ENCODE measurements around the gene AEN. TPM values are rescaled to one million over a fixed set of nuclear protein-coding genes. Genes with fewer than 3 reads are reported as not detected.
"Not testable (repeated sequence)": the region's sequence is repeated elsewhere in the genome, so short reads cannot be mapped to it uniquely, and the experiment has no call there.

The AEN gene
- polyA plus RNA-seq, 2 of the 4 experiments (the other 2 are of a cell fraction) = 57.2 to 74.9 TPM

DNA sequence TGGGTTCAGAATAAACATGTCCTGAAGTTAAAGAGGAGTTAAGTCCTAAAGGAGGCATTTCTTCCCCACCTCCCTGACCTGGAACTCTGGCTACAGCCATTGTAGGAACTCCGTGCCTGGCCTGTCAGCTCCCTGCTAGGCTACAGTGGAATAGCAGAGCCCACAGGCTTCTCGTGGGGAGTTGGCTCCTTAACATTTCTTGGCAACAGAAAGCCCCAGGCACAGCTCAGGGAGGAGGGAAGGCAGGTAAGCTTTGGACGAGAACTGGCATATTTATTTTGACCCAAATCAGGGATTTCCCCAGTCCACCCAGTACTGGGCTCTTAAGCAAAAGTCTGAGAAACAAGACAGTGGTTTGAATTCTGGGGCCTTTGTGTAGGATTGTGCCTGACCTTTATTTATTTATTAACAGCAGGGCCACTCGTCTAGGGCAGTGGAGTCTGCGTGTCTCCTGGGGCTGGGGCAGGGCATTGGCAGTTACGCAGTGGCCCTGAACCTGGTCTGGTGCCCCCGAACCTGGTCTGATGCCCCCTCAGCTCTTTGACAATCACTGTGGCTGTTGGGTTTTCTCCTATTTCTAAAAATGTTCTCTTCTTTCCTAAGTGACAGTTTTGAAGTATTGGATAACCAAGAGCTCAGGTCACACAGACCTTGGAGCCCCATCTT is 9.8 kb downstream of the AEN start:
- TF ChIP-seq EHMT2 (IDR thresholded peaks at IDR 0.05; ENCODE audit: low read depth) (no peak), HOXB5 (CRISPR knock-in tag; IDR thresholded peaks at IDR 0.05) (no peak), POLR2AphosphoS2 (conservative IDR thresholded peaks at IDR 0.05; ENCODE audit: low read length) (no peak), HEYL (CRISPR knock-in tag; IDR thresholded peaks at IDR 0.05) (no peak), FOXS1 (CRISPR knock-in tag; IDR thresholded peaks at IDR 0.05) (no peak), CBX2 (IDR thresholded peaks at IDR 0.05; ENCODE audit: borderline replicate concordance, low read depth) (no peak), JUNB (IDR thresholded peaks at IDR 0.05) (no peak), SMC3 (IDR thresholded peaks at IDR 0.05) (no peak), TFCP2L1 (CRISPR knock-in tag; IDR thresholded peaks at IDR 0.05) (no peak), RNF2 (IDR thresholded peaks at IDR 0.05; ENCODE audit: borderline replicate concordance, low read depth) (no peak), CHD4 (IDR thresholded peaks at IDR 0.05; ENCODE audit: borderline replicate concordance) (no peak), HOXA7 (CRISPR knock-in tag; IDR thresholded peaks at IDR 0.05) (no peak), GATA3 (IDR thresholded peaks at IDR 0.05; ENCODE audit: borderline replicate concordance) (no peak)
- Histone ChIP-seq H3K9me3 (no peaks in the 10 kb centered on the region), H3K4me1 (peaks cover 67% of the 10 kb centered on the region), H3K4me3 (no peak overlapping the region), H3K4me2 (peak overlapping the region; percentile 59), H3K27ac (peak overlapping the region; percentile 8 to 61; a peak in 3 of 6 replicates)
- WGBS (ENCODE audit: missing lambda C conversion rate) = 86% methylated on average over 7 of the region's 7 CpGs
- no peak for DNase-seq (ENCODE audit: low read depth in 1 of 2, low spot score in 1 of 2)
- POLR2A ChIA-PET = interaction anchor here (0.8 kb wide), 1 partner anchor 10 kb away, joined by 4 read pairs; the partner anchor contains the start of gene AEN
- ATAC-seq = peak in 1 of 2 experiments; percentile 5; a peak in 3 of 6 replicates
- CTCF ChIA-PET = interaction anchor here (1.0 to 1.2 kb wide), 4 partner anchors 14 to 111 kb away, joined by 3 to 4 read pairs (median 3); no protein-coding TSS in a partner anchor
- FAIRE-seq = no peak

DNA sequence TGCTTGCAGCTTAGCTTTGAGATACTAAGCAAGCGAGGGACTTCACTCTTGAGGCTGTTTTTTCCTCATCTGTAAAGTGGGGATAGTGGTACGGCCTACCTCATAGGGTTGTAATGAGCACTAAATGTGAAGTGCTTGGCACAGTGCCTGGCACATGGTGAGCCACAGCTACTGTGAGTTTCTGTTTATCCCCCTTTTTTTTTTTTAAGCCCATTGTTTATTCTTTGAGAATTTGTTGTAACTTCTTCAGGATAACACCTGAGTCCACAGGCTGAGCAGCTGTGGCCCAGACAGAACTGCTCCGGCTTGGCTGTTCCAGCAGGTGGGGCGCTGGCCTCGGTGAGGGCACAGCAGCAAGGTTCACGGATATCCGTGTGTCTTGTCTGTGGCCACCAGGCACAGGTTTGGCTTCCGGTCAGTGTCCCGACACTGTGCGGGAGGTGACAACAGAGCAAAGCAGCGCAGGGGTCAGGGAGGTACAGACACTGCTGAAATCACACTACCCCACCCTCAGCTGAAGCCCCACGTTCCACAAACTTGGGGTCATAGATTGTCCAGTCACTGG is 10.4 kb downstream of the AEN start:
- H3K27ac ChIP-seq = no peak overlapping the region

GRCh38 chr15:88632797-88633196 is 11.7 kb downstream of the AEN start:
- not testable (repeated sequence) for H3K9me3 ChIP-seq; H3K4me2 ChIP-seq; FAIRE-seq; H3K27ac ChIP-seq; H3K4me3 ChIP-seq; DNase-seq (ENCODE audit: low read depth in 1 of 2, low spot score in 1 of 2); ATAC-seq
- H3K4me1 ChIP-seq = peaks cover 67% of the 10 kb centered on the region
- ChIA-PET POLR2A (interaction anchor here (0.7 kb wide), 1 partner anchor 12 kb away, joined by 3 read pairs; the partner anchor contains the start of gene AEN), CTCF (interaction anchor here (0.9 to 1.2 kb wide), 3 partner anchors 13 to 28 kb away, joined by 3 to 4 read pairs (median 3); no protein-coding TSS in a partner anchor)
- 93% methylated on average over 7 of the region's 7 CpGs for WGBS (ENCODE audit: missing lambda C conversion rate)
- TF ChIP-seq FOSB (CRISPR knock-in tag; IDR thresholded peaks at IDR 0.05) = 0 out of 2 replicates have a peak, but pooled peaks have one; percentile 16

More for the DNA sequence above, 10.4 kb downstream of the AEN start:
- ChIA-PET CTCF (interaction anchor here (0.7 to 1.2 kb wide), 7 partner anchors 10 to 247 kb away, joined by 3 to 7 read pairs (median 3); no protein-coding TSS in a partner anchor), POLR2A (no interaction called here)
- Histone ChIP-seq H3K4me1 (peaks cover 67% of the 10 kb centered on the region), H3K4me2 (no peak overlapping the region), H3K9me3 (no peaks in the 10 kb centered on the region), H3K4me3 (no peak overlapping the region)
- FAIRE-seq (no peak), DNase-seq (ENCODE audit: low read depth in 1 of 2, low spot score in 1 of 2) (no peak), ATAC-seq (no peak)
- TF ChIP-seq PHF8 (IDR thresholded peaks at IDR 0.05; ENCODE audit: borderline replicate concordance, low read depth) (no peak), RFX5 (IDR thresholded peaks at IDR 0.05) (no peak), CEBPB (IDR thresholded peaks at IDR 0.05) (no peak), SMC3 (IDR thresholded peaks at IDR 0.05) (no peak), EHMT2 (IDR thresholded peaks at IDR 0.05; ENCODE audit: low read depth) (no peak), RARB (CRISPR knock-in tag; IDR thresholded peaks at IDR 0.05) (no peak), EP300 (IDR thresholded peaks at IDR 0.05) (no peak), POLR2AphosphoS2 (conservative IDR thresholded peaks at IDR 0.05; ENCODE audit: low read length) (no peak), NR3C1 (IDR thresholded peaks at IDR 0.05) (no peak), HOXB5 (CRISPR knock-in tag; IDR thresholded peaks at IDR 0.05) (no peak), POLR2A (IDR thresholded peaks at IDR 0.05; ENCODE audit: low read length) (no peak)
- 87% methylated on average over 12 of the region's 12 CpGs for WGBS (ENCODE audit: missing lambda C conversion rate)
